ENCODE results near the gene PPP4R3B. TPM values are rescaled to one million over a fixed set of nuclear protein-coding genes. Genes with fewer than 3 reads are reported as not detected.
"Not testable (repeated sequence)": the region's sequence is repeated elsewhere in the genome, so short reads cannot be mapped to it uniquely, and the experiment has no call there.

PPP4R3B gene
- total RNA-seq, 4 donors from 2014 or later: 81.8 to 106 (median 90.5) TPM

GRCh38 chr2:55556809-55557208, 60.6 kb downstream of the PPP4R3B start:
- DNase-seq (ENCODE audit: extremely low spot score): no peak
- Histone ChIP-seq H3K27ac (replicated peaks in 1 of 4) (no peak overlapping the region), H3K4me3 (no peak overlapping the region), H3K4me1 (peaks cover 0 to 5% (median 0%) of the 10 kb centered on the region in 4 donors), H3K36me3 (peaks cover 16 to 91% (median 66%) of the 10 kb centered on the region in 4 donors), H3K9me3 (no peaks in the 10 kb centered on the region), H3K27me3 (no peaks in the 10 kb centered on the region)
- intact Hi-C loops (cut with DNase I): no loop called here
- no peak for TF ChIP-seq POLR2A (IDR thresholded peaks at IDR 0.05; ENCODE audit: low read depth)
- TF ChIP-seq POLR2AphosphoS5 (IDR thresholded peaks at IDR 0.05): no peak
- TF ChIP-seq EP300 (IDR thresholded peaks at IDR 0.05): no peak
- no peak for TF ChIP-seq CTCF (IDR thresholded peaks at IDR 0.05)
- WGBS: 97% methylated on average over 9 of the region's 9 CpGs

DNA sequence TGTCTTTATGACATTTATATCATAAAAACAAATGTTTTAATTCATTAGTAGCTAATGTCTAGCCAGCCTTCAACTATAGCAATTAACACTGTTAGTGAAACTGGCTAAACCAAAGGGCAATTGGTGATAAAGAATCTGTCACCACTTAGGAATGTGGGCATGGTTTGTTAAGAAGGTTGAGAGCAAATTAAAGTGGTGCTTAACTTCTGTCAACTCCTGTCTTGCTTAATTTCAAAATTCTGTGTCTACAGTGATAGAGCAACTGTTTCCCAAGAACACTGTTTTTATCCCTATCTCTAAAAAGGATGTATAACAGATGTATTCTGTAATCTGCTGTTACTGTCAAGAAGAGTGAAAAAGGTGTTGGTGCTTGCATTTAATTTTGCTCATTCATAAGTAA, 61.4 kb downstream of the PPP4R3B start:
- Histone ChIP-seq H3K4me1 (peaks cover 0 to 5% (median 0%) of the 10 kb centered on the region in 4 donors), H3K4me3 (no peak overlapping the region), H3K27me3 (no peaks in the 10 kb centered on the region), H3K36me3 (peaks cover 20 to 91% (median 58%) of the 10 kb centered on the region in 4 donors), H3K27ac (replicated peaks in 1 of 4) (no peak overlapping the region), H3K9me3 (no peaks in the 10 kb centered on the region)
- intact Hi-C loops (cut with DNase I): no loop called here
- DNase-seq (ENCODE audit: extremely low spot score): no peak
- TF ChIP-seq EP300 (IDR thresholded peaks at IDR 0.05) (no peak), POLR2A (IDR thresholded peaks at IDR 0.05; ENCODE audit: low read depth) (no peak), POLR2AphosphoS5 (IDR thresholded peaks at IDR 0.05) (no peak), CTCF (IDR thresholded peaks at IDR 0.05) (no peak)

- no peaks in the 10 kb centered on the region for H3K27me3 ChIP-seq
- no peak for TF ChIP-seq CTCF (IDR thresholded peaks at IDR 0.05)
- no peak for TF ChIP-seq POLR2A (IDR thresholded peaks at IDR 0.05; ENCODE audit: low read depth)
- no peak for TF ChIP-seq EP300 (IDR thresholded peaks at IDR 0.05)
- no peak for TF ChIP-seq POLR2AphosphoS5 (IDR thresholded peaks at IDR 0.05)
- intact Hi-C loops (cut with DNase I): no loop called here
- DNase-seq (ENCODE audit: extremely low spot score): no peak
- H3K9me3 ChIP-seq: no peaks in the 10 kb centered on the region
- 94% methylated on average over 3 of the region's 3 CpGs for WGBS
- no peak overlapping the region for H3K27ac ChIP-seq (replicated peaks in 1 of 4)
- peaks cover 0 to 5% (median 0%) of the 10 kb centered on the region in 4 donors for H3K4me1 ChIP-seq
- peaks cover 12 to 82% (median 41%) of the 10 kb centered on the region in 4 donors for H3K36me3 ChIP-seq
- no peak overlapping the region for H3K4me3 ChIP-seq
Measured at GRCh38 chr2:55553321-55553720, 64.1 kb downstream of the PPP4R3B start.

DNA sequence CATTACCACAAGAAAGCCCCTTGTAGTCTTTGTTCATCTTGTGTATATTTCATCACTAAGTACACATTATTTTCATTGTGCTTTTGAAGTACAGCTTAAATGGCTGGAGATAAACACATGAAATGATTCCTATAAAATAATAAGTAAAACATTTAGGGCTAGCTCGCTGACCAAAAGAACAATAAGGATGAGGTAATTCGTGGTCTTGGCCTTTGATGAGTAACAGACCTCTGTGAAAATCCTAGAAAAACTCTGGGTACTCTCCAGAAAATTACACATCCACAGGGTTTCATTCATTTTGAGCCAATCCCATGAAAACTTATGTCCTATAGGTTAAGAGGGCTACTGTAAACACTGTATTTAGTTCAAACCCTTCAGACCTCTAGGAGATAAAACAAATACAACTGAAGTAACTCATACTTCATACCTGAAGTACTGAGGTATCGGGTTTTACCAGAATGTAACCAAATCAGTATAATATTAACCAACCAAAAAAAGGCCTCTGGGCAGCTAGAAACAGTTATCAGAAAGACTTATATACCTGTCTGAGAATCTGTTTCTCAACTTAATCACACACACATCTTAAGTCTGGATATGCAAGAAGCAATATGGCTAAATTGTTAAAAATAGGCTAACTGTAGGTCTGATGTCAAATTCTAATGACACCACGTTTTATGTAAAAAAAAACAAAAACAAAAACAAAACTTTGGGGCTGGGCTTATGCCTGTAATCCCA, 66.9 kb downstream of the PPP4R3B start:
- Histone ChIP-seq H3K9me3 (no peaks in the 10 kb centered on the region), H3K27ac (replicated peaks in 1 of 4) (no peak overlapping the region), H3K36me3 (peaks cover 13 to 80% (median 40%) of the 10 kb centered on the region in 4 donors), H3K27me3 (no peaks in the 10 kb centered on the region), H3K4me3 (no peak overlapping the region), H3K4me1 (no peaks in the 10 kb centered on the region)
- DNase-seq (ENCODE audit: extremely low spot score): no peak
- intact Hi-C loops (cut with DNase I): no loop called here
- no peak for TF ChIP-seq CTCF (IDR thresholded peaks at IDR 0.05)
- TF ChIP-seq POLR2A (IDR thresholded peaks at IDR 0.05; ENCODE audit: low read depth): no peak
- no peak for TF ChIP-seq EP300 (IDR thresholded peaks at IDR 0.05)
- no peak for TF ChIP-seq POLR2AphosphoS5 (IDR thresholded peaks at IDR 0.05)
- 73% methylated on average over 4 of the region's 4 CpGs for WGBS

DNA sequence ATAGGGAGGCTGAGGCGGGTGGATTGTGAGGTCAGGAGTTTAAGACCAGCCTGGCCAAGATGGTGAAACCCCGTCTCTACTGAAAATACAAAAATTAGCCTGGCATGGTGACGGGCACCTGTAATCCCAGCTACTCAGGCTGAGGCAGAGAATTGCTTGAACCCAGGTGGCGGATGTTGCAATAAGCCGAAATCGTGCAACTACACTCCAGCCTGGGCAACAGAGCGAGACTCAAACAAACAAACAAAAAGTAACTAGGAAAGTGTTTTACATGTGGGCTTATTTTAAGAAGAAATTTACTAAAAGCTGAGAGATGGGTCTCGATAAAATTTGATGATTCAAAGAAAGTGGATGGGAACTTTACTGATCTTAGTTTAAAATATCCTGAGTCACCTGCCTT, 69.7 kb downstream of the PPP4R3B start:
- H3K27ac ChIP-seq (replicated peaks in 1 of 4); intact Hi-C loops (cut with DNase I); H3K27me3 ChIP-seq; DNase-seq (ENCODE audit: extremely low spot score); H3K4me3 ChIP-seq; H3K9me3 ChIP-seq; H3K4me1 ChIP-seq: not testable (repeated sequence)
- WGBS: 97% methylated on average over 8 of the region's 8 CpGs
- peaks cover 19 to 82% (median 47%) of the 10 kb centered on the region in 4 donors for H3K36me3 ChIP-seq
